GM12892 (cell line): Measurements from ENCODE around the gene LRRC70.

ENCODE experiments used
- POLR2A ChIP-seq: IDR thresholded peaks from 2 replicates; pipeline ENCODE4 v1.6.1; 2011; ENCODE audit warnings: low read depth, low read length, control low read depth
- POLR2AphosphoS5 ChIP-seq: IDR thresholded peaks from 2 replicates; pipeline ENCODE4 v1.6.1; 2011; ENCODE audit warnings: low read depth, low read length, control low read depth
- TAF1 ChIP-seq: IDR thresholded peaks from 2 replicates; pipeline ENCODE4 v1.6.1; 2011; ENCODE audit warnings: low read depth, mild to moderate bottlenecking, control low read depth, low read length, borderline replicate concordance

- TF ChIP-seq POLR2A (no peak), POLR2AphosphoS5 (no peak), TAF1 (no peak)
Observed at GRCh38 chr5:62579761-62580160, 1.1 kb downstream of the LRRC70 start.
